Right ventricle myocardium inferior (tissue), 1 donor: ENCODE results near the gene RAG2. TPM values are rescaled to one million over a fixed set of nuclear protein-coding genes. Genes with fewer than 3 reads are reported as not detected.
"Not testable (repeated sequence)": the region's sequence is repeated elsewhere in the genome, so short reads cannot be mapped to it uniquely, and the experiment has no call there.

Experiments used
- ATAC-seq: fragments of 200-7000 bp; cut with Tn5 transposase; one replicate; pipeline ENCODE4 v1.9.1; 2020; ENCODE audit warnings: mild to moderate bottlenecking, moderate library complexity
- DNase-seq: peaks from one replicate; pipeline ENCODE4 v3.0.0; 2021; ENCODE audit errors: missing footprints
- intact Hi-C: fragments of 100-400 bp; cut with DNase I; formaldehyde crosslinking; loops from one replicate; pipeline ENCODE4 v1.11.0; 2022
- total RNA-seq: library from RNA; stranded (reverse); fragmentation: NEBNext Ultra II Directional; extraction: Animal tissue kit (Norgen Biotek cat#: 25700); gene quantifications from one replicate; pipeline ENCODE4 v1.2.1, GENCODE V29; 2021
- donor health status: DM: no; HTN: yes; CAD: no; lungs with severe emphysema.

The RAG2 gene
- total RNA-seq, 1 donor from 2014 or later = not detected

DNA sequence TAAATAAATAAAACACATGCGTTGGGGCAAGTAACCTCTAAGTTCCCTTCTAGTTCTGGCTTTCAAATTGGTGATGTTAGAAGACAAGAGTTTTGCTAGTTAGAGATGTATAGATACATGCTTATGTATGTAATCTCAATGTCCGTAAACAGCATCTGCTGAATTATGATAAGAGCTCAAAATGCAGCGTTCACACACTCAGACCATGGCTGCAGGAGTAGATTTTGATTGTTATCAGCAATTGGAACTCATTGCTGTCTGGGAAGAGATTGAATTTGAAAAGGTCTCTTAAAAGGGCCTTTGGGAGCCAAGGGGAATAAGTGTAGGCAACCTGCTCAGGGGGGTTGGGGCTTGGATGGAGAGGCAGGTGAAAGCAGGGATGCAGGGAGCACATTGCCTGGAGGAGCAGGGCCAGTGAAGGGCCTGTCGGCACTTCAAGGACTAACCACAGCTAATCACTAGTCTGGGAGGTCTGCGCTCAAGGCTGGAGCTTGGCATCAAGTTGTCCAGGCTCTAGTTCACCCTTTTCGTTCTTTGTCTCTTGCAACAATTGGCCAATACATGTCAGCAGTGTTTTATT lies 32.9 kb downstream of the RAG2 start:
- ATAC-seq = no peak
- intact Hi-C loops = no loop called here
- no peak for DNase-seq

GRCh38 chr11:36564376-36565030 lies 33.5 kb downstream of the RAG2 start:
- intact Hi-C loops = loop anchor here (1.0 to 5.0 kb wide), 2 partner anchors 58 to 183 kb away; no protein-coding TSS in a partner anchor
- DNase-seq (no peak), ATAC-seq (peak; percentile 39)

GRCh38 chr11:36558571-36559413 lies 39.2 kb downstream of the RAG2 start:
- intact Hi-C loops = no loop called here
- ATAC-seq (no peak), DNase-seq (no peak)

GRCh38 chr11:36557991-36558390 lies 40.0 kb downstream of the RAG2 start:
- no peak for ATAC-seq
- DNase-seq = no peak
- intact Hi-C loops = no loop called here

DNA sequence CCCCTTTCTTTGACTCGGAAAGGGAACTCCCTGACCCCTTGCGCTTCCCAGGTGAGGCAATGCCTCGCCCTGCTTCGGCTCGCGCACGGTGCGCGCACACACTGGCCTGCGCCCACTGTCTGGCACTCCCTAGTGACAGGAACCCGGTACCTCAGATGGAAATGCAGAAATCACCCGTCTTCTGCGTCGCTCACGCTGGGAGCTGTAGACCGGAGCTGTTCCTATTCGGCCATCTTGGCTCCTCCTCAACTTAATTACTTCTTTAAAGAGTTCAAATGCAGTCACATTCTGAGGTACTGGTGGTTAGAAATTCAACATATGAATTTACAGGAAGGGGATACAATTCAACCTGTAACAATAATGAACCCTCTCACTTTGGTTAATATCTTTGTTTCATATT lies 40.6 kb downstream of the RAG2 start:
- DNase-seq, ATAC-seq, intact Hi-C loops: not testable (repeated sequence)

- DNase-seq (no peak), ATAC-seq (no peak)
- intact Hi-C loops = no loop called here
Measured at GRCh38 chr11:36550385-36551115, 47.5 kb downstream of the RAG2 start.

Other genes starting within 250 kb of the RAG2 start
- gene TRAF6, start 88.0 kb downstream of the RAG2 start, total RNA-seq = 12.1 TPM
- 1.6 TPM for gene RAG1, start 30.2 kb downstream of the RAG2 start, total RNA-seq
- 39.7 TPM for gene IFTAP, start 3.7 kb downstream of the RAG2 start, total RNA-seq